HCT116 (cell line): Measurements from ENCODE around the gene KIF18B.

Experiments used
- CTCF ChIP-seq, 3 experiments: fragments of 200-600 bp in 1 of 3; sonication (generic) in 1 of 3; IDR thresholded peaks in 2 of 3; conservative IDR thresholded peaks in 1 of 3; 2 replicates each; pipeline ENCODE4 v1.5.1; 2012 to 2017; ENCODE audit warnings: low read depth in 2 of 3, low read length in 2 of 3, antibody characterized with exemption in 1 of 3, borderline replicate concordance in 1 of 3, control low read depth in 1 of 3, mild to moderate bottlenecking in 1 of 3, mixed read lengths in 1 of 3, mixed run types in 1 of 3, moderate library complexity in 1 of 3; ENCODE audit not compliant: insufficient read depth in 1 of 3
- EZH2 ChIP-seq: fragments of 200-600 bp; sonication (generic); IDR thresholded peaks from 2 replicates; pipeline ENCODE4 v1.6.1; 2017; ENCODE audit warnings: antibody characterized with exemption, mixed run types
- EZH2phosphoT487 ChIP-seq: fragments of 200-600 bp; IDR thresholded peaks from 2 replicates; pipeline ENCODE4 v1.6.1; 2018; ENCODE audit warnings: antibody characterized with exemption, borderline replicate concordance
- FOSL1 ChIP-seq: IDR thresholded peaks from 2 replicates; pipeline ENCODE4 v1.6.1; 2012; ENCODE audit warnings: low read depth
- MAX ChIP-seq: IDR thresholded peaks from 2 replicates; pipeline ENCODE4 v1.6.1; 2012
- RAD21 ChIP-seq: IDR thresholded peaks from 2 replicates; pipeline ENCODE4 v1.6.1; 2012; ENCODE audit warnings: low read depth, mild to moderate bottlenecking
- SRF ChIP-seq: IDR thresholded peaks from 2 replicates; pipeline ENCODE4 v1.6.1; 2012; ENCODE audit warnings: low read depth

GRCh38 chr17:44879376-44879775 lies 68.2 kb downstream of the KIF18B start:
- TF ChIP-seq MAX (no peak), CTCF (IDR thresholded peaks at IDR 0.05 in 2 of 3, conservative IDR thresholded peaks at IDR 0.05 in 1 of 3; ENCODE audit: borderline replicate concordance in 1 of 3, insufficient read depth in 1 of 3, low read depth in 2 of 3, low read length in 2 of 3) (no peak), EZH2 (no peak), EZH2phosphoT487 (no peak), FOSL1 (no peak), RAD21 (no peak), SRF (no peak)
